Uterus (tissue), 4 donors: ENCODE data around the gene TAF5L. TPM values are rescaled to one million over a fixed set of nuclear protein-coding genes. Genes with fewer than 3 reads are reported as not detected.
A peak's percentile ranks its signal among the peaks of the same experiment; 100 is the strongest.

ENCODE experiments used
- DNase-seq, 2 donors: peaks; one replicate each; pipeline ENCODE4 v3.0.0-alpha.2; 2019 to 2020
- H3K27ac ChIP-seq, 2 donors: fragments of 200-600 bp; sonication (generic); 1 replicate in 1 of 2; 2 replicates in 1 of 2; pipeline ENCODE4 v1.5.1; 2016 to 2018
- H3K27me3 ChIP-seq, 2 donors: fragments of 200-600 bp; sonication (generic); one replicate each; pipeline ENCODE4 v1.5.1; 2018 to 2019; ENCODE audit warnings: control low read depth in 1 of 2
- H3K36me3 ChIP-seq, 2 donors: fragments of 200-600 bp; sonication (generic); one replicate each; pipeline ENCODE4 v1.5.1; 2019; ENCODE audit warnings: control low read depth in 1 of 2
- H3K4me1 ChIP-seq, 2 donors: fragments of 200-600 bp; sonication (generic); one replicate each; pipeline ENCODE4 v1.5.1; 2018 to 2019; ENCODE audit warnings: control low read depth in 1 of 2
- H3K4me3 ChIP-seq, 2 donors: fragments of 200-600 bp; sonication (generic); 1 replicate in 1 of 2; 2 replicates in 1 of 2; pipeline ENCODE4 v1.5.1; 2018 to 2019; ENCODE audit warnings: mild to moderate bottlenecking in 1 of 2
- H3K9me3 ChIP-seq, 2 donors: fragments of 200-600 bp; sonication (generic); one replicate each; pipeline ENCODE4 v1.5.1; 2019; ENCODE audit warnings: control low read depth in 1 of 2
- POLR2A ChIP-seq, 2 donors: fragments of 450-650 bp; IDR thresholded peaks; one replicate each; pipeline ENCODE4 v1.6.1; 2016; ENCODE audit warnings: antibody characterized with exemption in 2 of 2, mild to moderate bottlenecking in 1 of 2, moderate library complexity in 1 of 2
- intact Hi-C: fragments of 100-400 bp; cut with DNase I; formaldehyde crosslinking; loops from one replicate; pipeline ENCODE4 v1.15.1; 2023; ENCODE audit warnings: low total_unique reads
- total RNA-seq, 4 donors: library from RNA; depleted of rRNA in 3 of 4; stranded (reverse); fragments of >200 nt in 3 of 4; gene quantifications; one replicate each; pipeline versions ENCODE4 v1.1.0 to v1.2.4, GENCODE V29; 2014 to 2023
- TF ChIP-seq, protein P1 (sequence below), 4 experiments: fragments of 200-600 bp in 2 of 4; fragments of 450-650 bp in 2 of 4; sonication (generic) in 2 of 4; IDR thresholded peaks; one replicate each; pipeline ENCODE4 v1.5.1; 2016 to 2019; ENCODE audit warnings: antibody characterized with exemption in 4 of 4, mild to moderate bottlenecking in 2 of 4, moderate library complexity in 1 of 4
- donor health status: DM: yes; HTN: yes; CAD: no.

Gene TAF5L
- total RNA-seq, 4 donors from 2014 or later = 0.88 to 22.2 (median 9.2) TPM

DNA sequence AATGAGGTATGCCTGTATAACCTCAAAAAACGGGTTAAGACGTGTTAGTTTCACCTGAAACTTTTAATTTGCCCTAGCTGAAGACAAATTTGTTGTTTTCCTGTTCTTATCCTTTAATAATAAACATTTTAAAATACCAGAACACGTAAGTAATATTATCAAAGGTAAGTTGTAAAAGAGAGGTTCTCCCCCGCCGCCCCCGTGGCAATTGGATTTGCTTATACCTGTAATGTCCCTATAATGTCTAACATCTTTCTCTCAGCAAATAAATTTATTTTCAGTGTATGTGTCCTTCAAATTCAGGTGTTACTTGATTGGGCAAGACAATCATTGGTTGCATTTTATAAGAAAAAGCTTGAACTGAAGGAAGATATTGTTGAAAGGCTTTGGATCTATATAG is 6.0 kb upstream of the TAF5L start:
- Histone ChIP-seq H3K27me3 (no peaks in the 10 kb centered on the region), H3K9me3 (no peaks in the 10 kb centered on the region), H3K4me1 (peaks cover 0 to 2% of the 10 kb centered on the region in 2 donors), H3K27ac (no peak overlapping the region), H3K36me3 (no peaks in the 10 kb centered on the region), H3K4me3 (no peak overlapping the region)
- intact Hi-C loops = no loop called here
- DNase-seq = no peak
- TF ChIP-seq POLR2A (IDR thresholded peaks at IDR 0.05) = no peak
- TF ChIP-seq, protein P1, sequence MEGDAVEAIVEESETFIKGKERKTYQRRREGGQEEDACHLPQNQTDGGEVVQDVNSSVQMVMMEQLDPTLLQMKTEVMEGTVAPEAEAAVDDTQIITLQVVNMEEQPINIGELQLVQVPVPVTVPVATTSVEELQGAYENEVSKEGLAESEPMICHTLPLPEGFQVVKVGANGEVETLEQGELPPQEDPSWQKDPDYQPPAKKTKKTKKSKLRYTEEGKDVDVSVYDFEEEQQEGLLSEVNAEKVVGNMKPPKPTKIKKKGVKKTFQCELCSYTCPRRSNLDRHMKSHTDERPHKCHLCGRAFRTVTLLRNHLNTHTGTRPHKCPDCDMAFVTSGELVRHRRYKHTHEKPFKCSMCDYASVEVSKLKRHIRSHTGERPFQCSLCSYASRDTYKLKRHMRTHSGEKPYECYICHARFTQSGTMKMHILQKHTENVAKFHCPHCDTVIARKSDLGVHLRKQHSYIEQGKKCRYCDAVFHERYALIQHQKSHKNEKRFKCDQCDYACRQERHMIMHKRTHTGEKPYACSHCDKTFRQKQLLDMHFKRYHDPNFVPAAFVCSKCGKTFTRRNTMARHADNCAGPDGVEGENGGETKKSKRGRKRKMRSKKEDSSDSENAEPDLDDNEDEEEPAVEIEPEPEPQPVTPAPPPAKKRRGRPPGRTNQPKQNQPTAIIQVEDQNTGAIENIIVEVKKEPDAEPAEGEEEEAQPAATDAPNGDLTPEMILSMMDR (IDR thresholded peaks at IDR 0.05) = no peak

DNA sequence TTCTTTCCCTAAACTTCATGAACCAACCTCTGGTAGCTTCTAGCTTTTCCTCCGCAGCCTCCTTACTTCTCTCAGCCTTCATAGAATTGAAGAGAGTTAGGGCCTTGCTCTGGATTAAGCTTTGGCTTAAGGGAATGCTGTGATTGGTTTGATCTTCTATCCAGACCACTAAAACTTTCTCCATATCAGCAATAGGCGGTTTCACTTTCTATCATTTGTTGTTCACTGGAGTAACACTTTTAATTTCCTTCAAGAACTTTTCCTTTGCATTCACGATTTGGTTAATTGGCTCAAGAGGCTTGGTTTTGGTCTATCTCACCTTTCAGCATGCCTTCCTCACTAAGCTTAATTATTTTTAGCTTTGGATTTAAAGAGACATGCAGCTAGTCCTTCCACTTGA is 5.2 kb upstream of the TAF5L start:
- Histone ChIP-seq H3K36me3 (no peaks in the 10 kb centered on the region), H3K4me3 (no peak overlapping the region), H3K27me3 (no peaks in the 10 kb centered on the region), H3K4me1 (peaks cover 0 to 8% of the 10 kb centered on the region in 2 donors), H3K9me3 (no peaks in the 10 kb centered on the region), H3K27ac (no peak overlapping the region)
- intact Hi-C loops = no loop called here
- DNase-seq = no peak
- TF ChIP-seq, protein P1 (IDR thresholded peaks at IDR 0.05) = no peak
- TF ChIP-seq POLR2A (IDR thresholded peaks at IDR 0.05) = no peak

DNA sequence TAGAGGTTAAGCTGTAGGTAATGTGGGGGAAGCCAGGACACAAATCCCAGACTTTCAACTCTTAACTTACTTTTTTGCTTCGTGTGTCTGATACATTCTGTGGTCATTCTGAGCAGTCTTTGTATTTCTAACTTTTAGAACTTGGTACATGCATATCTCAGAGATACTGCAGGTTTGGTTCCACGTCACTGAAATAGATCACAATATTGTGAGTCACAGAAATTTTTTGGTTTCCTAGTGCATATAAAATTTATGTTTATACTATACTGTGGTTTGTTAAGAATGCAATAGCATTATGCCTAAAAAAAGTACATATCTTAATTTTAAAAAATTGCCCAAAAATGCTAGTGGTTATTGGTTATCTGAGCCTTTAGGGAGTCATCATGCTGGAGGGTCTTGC is 3.3 kb upstream of the TAF5L start:
- intact Hi-C loops = loop anchor here (5.0 kb wide), 1 partner anchor 72 kb away; the partner anchor contains the start of gene ABCB10
- H3K9me3 ChIP-seq = no peaks in the 10 kb centered on the region
- DNase-seq = no peak
- peaks cover 5 to 15% of the 10 kb centered on the region in 2 donors for H3K4me1 ChIP-seq
- TF ChIP-seq, protein P1 (IDR thresholded peaks at IDR 0.05) = no peak
- TF ChIP-seq POLR2A (IDR thresholded peaks at IDR 0.05) = no peak
- no peak overlapping the region for H3K27ac ChIP-seq
- H3K27me3 ChIP-seq = no peaks in the 10 kb centered on the region
- no peak overlapping the region for H3K4me3 ChIP-seq
- H3K36me3 ChIP-seq = no peaks in the 10 kb centered on the region

DNA sequence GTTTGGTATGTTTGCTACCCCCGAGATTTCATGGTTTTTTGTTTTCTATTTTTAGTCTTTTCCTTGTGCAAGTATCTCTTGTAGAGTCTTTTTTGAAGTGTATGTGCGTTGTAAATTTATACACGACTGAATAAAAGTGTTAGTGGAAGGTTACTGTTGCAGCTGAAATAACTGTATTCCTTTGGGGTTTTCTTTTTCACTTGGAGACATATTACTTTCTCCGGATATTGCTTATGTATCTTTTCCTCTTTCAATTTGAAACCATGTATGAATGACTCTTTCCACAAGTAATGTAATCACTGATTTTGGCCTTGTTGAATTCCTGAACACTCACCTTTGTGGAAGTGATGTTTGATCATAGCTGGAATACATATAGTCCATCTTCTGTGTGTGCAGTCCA is 1.1 kb upstream of the TAF5L start:
- Histone ChIP-seq H3K27me3 (no peaks in the 10 kb centered on the region), H3K9me3 (no peaks in the 10 kb centered on the region), H3K36me3 (no peaks in the 10 kb centered on the region), H3K4me1 (peaks cover 9 to 15% of the 10 kb centered on the region in 2 donors), H3K4me3 (peak overlapping the region; percentile 81 to 97), H3K27ac (peak overlapping the region in 1 of 2 donors; percentile 94)
- DNase-seq = no peak
- intact Hi-C loops = loop anchor here (5.0 kb wide), 1 partner anchor 70 kb away; the partner anchor contains the start of gene ABCB10
- TF ChIP-seq, protein P1 (IDR thresholded peaks at IDR 0.05) = no peak
- no peak for TF ChIP-seq POLR2A (IDR thresholded peaks at IDR 0.05)

DNA sequence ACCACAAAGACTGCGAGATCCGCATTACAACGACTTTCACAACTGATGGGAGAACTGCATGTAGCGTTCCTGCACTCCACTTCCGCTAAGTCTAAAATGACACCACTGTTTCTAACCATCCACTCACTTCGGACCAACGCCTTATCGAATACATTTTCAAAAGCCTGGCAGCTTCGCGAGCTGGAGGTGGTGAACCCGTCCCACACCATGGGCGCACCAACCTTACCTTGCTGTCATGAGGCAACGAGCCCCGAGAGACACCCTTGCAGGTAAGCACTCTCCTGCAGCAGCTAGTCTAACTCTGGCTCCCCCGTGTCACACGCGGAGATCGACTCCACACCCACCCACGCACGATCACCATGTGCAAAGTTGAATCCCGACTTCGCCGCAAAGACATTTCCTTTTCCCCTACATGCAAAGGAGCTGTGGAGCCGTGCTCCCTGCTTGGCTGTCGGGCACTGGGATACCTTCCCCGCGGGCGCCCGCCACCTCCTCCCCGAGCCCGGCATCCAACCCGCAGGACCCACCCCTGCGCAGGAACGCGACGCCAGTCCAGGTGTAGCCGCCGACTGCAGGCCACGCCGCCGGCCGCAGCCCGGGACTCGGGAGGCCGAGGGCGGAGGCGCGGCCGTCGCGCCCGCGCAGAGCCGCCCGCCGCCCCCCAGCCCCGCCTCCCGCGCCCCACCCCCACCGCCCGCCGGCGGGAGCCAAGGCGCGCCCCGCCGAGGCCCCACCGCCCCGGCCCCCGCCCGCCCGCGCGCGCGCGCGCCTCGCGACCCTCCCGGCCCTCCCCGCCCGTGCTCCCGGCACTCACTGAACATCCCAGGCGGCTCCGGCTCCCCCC is 629 bp downstream of the TAF5L start:
- intact Hi-C loops = loop anchor here (5.0 kb wide), 1 partner anchor 68 kb away; the partner anchor contains the start of gene ABCB10
- Histone ChIP-seq H3K9me3 (no peaks in the 10 kb centered on the region), H3K36me3 (no peaks in the 10 kb centered on the region), H3K27ac (peak overlapping the region; percentile 94 to 96), H3K27me3 (no peaks in the 10 kb centered on the region), H3K4me3 (peak overlapping the region; percentile 81 to 97), H3K4me1 (peaks cover 9 to 15% of the 10 kb centered on the region in 2 donors)
- peak; percentile 28 to 48 for DNase-seq
- TF ChIP-seq, protein P1 (IDR thresholded peaks at IDR 0.05) = no peak
- TF ChIP-seq POLR2A (IDR thresholded peaks at IDR 0.05) = no peak
